ENCODE results near the gene THEMIS.

DNA sequence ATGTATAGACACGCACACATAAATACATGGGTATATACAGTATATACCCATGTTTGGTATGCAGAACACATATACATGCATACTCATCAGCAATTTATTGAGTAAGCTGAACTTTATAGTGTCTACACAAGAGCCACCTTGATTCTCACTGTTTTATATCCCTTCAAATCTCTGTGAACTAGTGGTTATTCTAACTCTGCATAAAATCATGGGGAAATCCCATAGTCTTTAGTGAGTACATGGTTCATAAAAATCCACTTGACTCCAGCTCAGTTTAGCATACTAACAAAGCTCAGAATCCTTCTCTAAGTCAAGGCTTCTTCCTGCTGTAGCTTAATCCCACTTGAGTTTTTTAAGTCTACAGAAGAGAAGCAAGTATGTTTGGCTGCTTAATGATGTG, 104.1 kb downstream of the THEMIS start:
- TF ChIP-seq CTCF (IDR thresholded peaks at IDR 0.05; ENCODE audit: insufficient read depth, low read depth, low read length), result no peak
- TF ChIP-seq EZH2 (IDR thresholded peaks at IDR 0.05; ENCODE audit: insufficient read depth, low read length), result no peak

Measured in astrocyte (in vitro differentiated cells and primary cell).